Calu3 (cell line): ENCODE measurements around the gene CHST9. TPM values are rescaled to one million over a fixed set of nuclear protein-coding genes. Genes with fewer than 3 reads are reported as not detected.

Experiments used
- BruUV-seq: library from RNA; stranded (reverse); fragments of 400-500 nt; replicated peaks from 2 replicates; lab custom pipeline; 2021; lab: Mats Ljungman, UMichigan
- CTCF ChIA-PET: fragments of 300-600 bp; sonication (Branson Sonifier 250); formaldehyde crosslinking; loops from one replicate; lab custom pipeline; 2022; ENCODE audit warnings: antibody characterized with exemption; lab: Charles Lee
- DNase-seq: peaks from one replicate; pipeline ENCODE4 v3.0.0; 2022
- H3K27ac Mint-ChIP-seq: one replicate; pipeline ENCODE4 v1.8.0; 2022; ENCODE audit warnings: mixed read lengths; ENCODE audit not compliant: unreplicated experiment
- H3K27me3 Mint-ChIP-seq: one replicate; pipeline ENCODE4 v1.8.0; 2022; ENCODE audit warnings: mixed read lengths; ENCODE audit not compliant: unreplicated experiment
- H3K36me3 Mint-ChIP-seq: one replicate; pipeline ENCODE4 v1.8.0; 2022; ENCODE audit warnings: mild to moderate bottlenecking, moderate library complexity, mixed read lengths; ENCODE audit not compliant: insufficient read depth, unreplicated experiment
- H3K4me1 Mint-ChIP-seq: one replicate; pipeline ENCODE4 v1.8.0; 2022; ENCODE audit warnings: mild to moderate bottlenecking, low read depth, mixed read lengths; ENCODE audit not compliant: unreplicated experiment
- H3K4me3 Mint-ChIP-seq: one replicate; pipeline ENCODE4 v1.8.0; 2022; ENCODE audit warnings: mild to moderate bottlenecking, low read depth, moderate library complexity, mixed read lengths; ENCODE audit not compliant: unreplicated experiment
- H3K9me3 Mint-ChIP-seq: one replicate; pipeline ENCODE4 v1.8.0; 2022; ENCODE audit warnings: low read depth, mixed read lengths; ENCODE audit not compliant: unreplicated experiment
- intact Hi-C: fragments of 100-400 bp; cut with micrococcal nuclease; formaldehyde crosslinking; loops from one replicate; pipeline ENCODE4 v1.10.0; 2022; ENCODE audit not compliant: unreplicated experiment
- total RNA-seq: library from RNA; stranded (reverse); gene quantifications from 2 replicates; pipeline ENCODE4 v1.2.3, GENCODE V29; 2022
- TF ChIP-seq, protein P1 (sequence below): fragments of 200-600 bp; IDR thresholded peaks from one replicate; pipeline ENCODE4 v1.8.0; 2022; ENCODE audit warnings: antibody characterized with exemption; ENCODE audit not compliant: unreplicated experiment

The CHST9 gene
- total RNA-seq, 1 experiment from 2014 or later, result 56.9 TPM

- H3K4me3 Mint-ChIP-seq, result no peak overlapping the region
- intact Hi-C loops, result no loop called here
- no peaks in the 10 kb centered on the region for H3K27me3 Mint-ChIP-seq
- CTCF ChIA-PET, result no interaction called here
- H3K9me3 Mint-ChIP-seq, result no peaks in the 10 kb centered on the region
- H3K27ac Mint-ChIP-seq, result no peak overlapping the region
- peaks cover 16% of the 10 kb centered on the region for H3K36me3 Mint-ChIP-seq
- no peak for DNase-seq
- TF ChIP-seq, protein P1, sequence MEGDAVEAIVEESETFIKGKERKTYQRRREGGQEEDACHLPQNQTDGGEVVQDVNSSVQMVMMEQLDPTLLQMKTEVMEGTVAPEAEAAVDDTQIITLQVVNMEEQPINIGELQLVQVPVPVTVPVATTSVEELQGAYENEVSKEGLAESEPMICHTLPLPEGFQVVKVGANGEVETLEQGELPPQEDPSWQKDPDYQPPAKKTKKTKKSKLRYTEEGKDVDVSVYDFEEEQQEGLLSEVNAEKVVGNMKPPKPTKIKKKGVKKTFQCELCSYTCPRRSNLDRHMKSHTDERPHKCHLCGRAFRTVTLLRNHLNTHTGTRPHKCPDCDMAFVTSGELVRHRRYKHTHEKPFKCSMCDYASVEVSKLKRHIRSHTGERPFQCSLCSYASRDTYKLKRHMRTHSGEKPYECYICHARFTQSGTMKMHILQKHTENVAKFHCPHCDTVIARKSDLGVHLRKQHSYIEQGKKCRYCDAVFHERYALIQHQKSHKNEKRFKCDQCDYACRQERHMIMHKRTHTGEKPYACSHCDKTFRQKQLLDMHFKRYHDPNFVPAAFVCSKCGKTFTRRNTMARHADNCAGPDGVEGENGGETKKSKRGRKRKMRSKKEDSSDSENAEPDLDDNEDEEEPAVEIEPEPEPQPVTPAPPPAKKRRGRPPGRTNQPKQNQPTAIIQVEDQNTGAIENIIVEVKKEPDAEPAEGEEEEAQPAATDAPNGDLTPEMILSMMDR, result no peak
- H3K4me1 Mint-ChIP-seq, result peaks cover 17% of the 10 kb centered on the region
- BruUV-seq, result no TSS peak
Measured at GRCh38 chr18:27045342-27045741, 139.8 kb downstream of the CHST9 start.

DNA sequence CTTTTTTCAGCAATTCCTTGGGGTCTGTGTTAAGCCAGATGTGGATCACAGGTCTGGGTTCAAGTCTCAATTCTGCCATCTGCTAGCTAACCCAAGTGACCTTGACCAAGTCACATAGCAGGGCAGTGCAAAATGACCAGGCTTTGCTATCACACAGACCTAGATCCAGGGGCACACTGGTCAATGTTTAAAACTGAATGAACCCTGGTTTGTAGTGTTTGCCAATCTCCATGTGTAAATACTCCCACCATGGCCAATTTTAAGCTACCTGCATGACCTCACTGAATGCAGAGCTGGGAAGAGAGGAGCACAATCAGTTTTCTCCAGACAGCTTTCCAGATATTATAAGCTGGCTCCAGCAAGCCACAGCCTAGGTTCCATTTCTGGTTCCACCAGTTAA is 142.9 kb downstream of the CHST9 start:
- TF ChIP-seq, protein P1, result no peak
- Mint-ChIP-seq H3K27ac (no peak overlapping the region), H3K9me3 (no peaks in the 10 kb centered on the region), H3K27me3 (no peaks in the 10 kb centered on the region), H3K36me3 (peaks cover 8% of the 10 kb centered on the region), H3K4me3 (no peak overlapping the region), H3K4me1 (peaks cover 17% of the 10 kb centered on the region)
- DNase-seq, result no peak
- CTCF ChIA-PET, result no interaction called here
- no TSS peak for BruUV-seq
- intact Hi-C loops, result no loop called here

DNA sequence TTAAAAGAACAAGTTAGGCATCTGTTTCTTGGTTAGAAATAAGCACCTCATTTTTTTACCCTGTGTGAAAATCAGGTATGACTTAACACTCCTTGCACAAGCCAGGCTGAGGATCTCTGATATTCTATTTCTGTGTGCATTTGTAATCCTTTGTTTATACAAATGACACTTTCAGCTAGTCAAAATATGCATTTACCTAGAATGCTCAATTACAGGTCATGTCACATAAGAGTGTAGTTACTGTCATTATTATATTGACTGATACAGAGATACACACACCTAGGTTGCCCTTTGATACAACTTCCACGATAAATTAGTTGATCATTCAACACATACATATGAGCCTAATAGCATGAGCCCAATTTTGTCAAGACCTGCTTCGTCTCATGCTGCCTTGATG is 144.3 kb downstream of the CHST9 start:
- Mint-ChIP-seq H3K4me1 (peaks cover 17% of the 10 kb centered on the region), H3K4me3 (no peak overlapping the region), H3K9me3 (no peaks in the 10 kb centered on the region), H3K36me3 (peaks cover 8% of the 10 kb centered on the region), H3K27me3 (no peaks in the 10 kb centered on the region), H3K27ac (no peak overlapping the region)
- intact Hi-C loops, result no loop called here
- CTCF ChIA-PET, result no interaction called here
- no TSS peak for BruUV-seq
- TF ChIP-seq, protein P1, result no peak
- no peak for DNase-seq

DNA sequence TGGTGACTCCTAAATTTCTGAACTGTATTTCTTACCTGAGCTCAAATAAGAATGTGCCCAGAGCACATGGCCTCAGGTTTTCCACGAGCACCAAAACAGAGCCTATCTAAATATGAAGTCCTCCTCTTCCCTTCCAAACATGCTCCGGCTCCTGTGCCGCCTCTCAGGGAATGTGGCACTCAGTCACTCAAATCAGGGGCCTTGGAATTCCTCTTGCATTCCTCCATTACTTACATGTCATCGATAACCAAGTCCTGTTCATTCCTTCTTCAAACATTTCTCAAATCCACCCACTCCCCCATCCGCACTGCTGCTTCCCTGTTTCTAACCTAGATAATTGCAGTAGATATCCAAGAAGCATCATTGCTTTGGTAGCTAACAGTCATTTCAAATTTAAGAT is 151.4 kb downstream of the CHST9 start:
- H3K4me3 Mint-ChIP-seq, result no peak overlapping the region
- CTCF ChIA-PET, result interaction anchor here (0.6 kb wide), 1 partner anchor 316 kb away, joined by 3 read pairs; no protein-coding TSS in a partner anchor
- H3K27me3 Mint-ChIP-seq, result no peaks in the 10 kb centered on the region
- no peaks in the 10 kb centered on the region for H3K9me3 Mint-ChIP-seq
- intact Hi-C loops, result no loop called here
- no peaks in the 10 kb centered on the region for H3K36me3 Mint-ChIP-seq
- TF ChIP-seq, protein P1, result no peak
- no peak overlapping the region for H3K27ac Mint-ChIP-seq
- no TSS peak for BruUV-seq
- no peak for DNase-seq
- peaks cover 9% of the 10 kb centered on the region for H3K4me1 Mint-ChIP-seq
